GM19467 (cell line): Measurements from ENCODE around the gene DCTD.

Source experiments
- ATAC-seq: cut with Tn5 transposase; IDR thresholded peaks from one replicate; pipeline ENCODE4 v1.9.1; 2021; ENCODE audit warnings: mild to moderate bottlenecking, moderate library complexity; ENCODE audit not compliant: unreplicated experiment

Gene DCTD

GRCh38 chr4:182895791-182896292 lies 21.3 kb downstream of the DCTD start:
- ATAC-seq, result no peak

GRCh38 chr4:182894681-182895275 lies 22.4 kb downstream of the DCTD start:
- ATAC-seq, result no peak

- no peak for ATAC-seq
Measured at GRCh38 chr4:182893474-182894080, 23.6 kb downstream of the DCTD start.

GRCh38 chr4:182893047-182893446 lies 24.1 kb downstream of the DCTD start:
- no peak for ATAC-seq

GRCh38 chr4:182890202-182890601 lies 27.0 kb downstream of the DCTD start:
- ATAC-seq, result no peak

GRCh38 chr4:182888891-182889290 lies 28.3 kb downstream of the DCTD start:
- ATAC-seq, result no peak

- no peak for ATAC-seq
Measured at GRCh38 chr4:182886768-182887167, 30.4 kb downstream of the DCTD start.

GRCh38 chr4:182886205-182886604 lies 31.0 kb downstream of the DCTD start:
- ATAC-seq, result no peak

GRCh38 chr4:182885738-182886077 lies 31.5 kb downstream of the DCTD start:
- ATAC-seq, result no peak

GRCh38 chr4:182885022-182885737 lies 32.0 kb downstream of the DCTD start:
- no peak for ATAC-seq

GRCh38 chr4:182884040-182884439 lies 33.1 kb downstream of the DCTD start:
- no peak for ATAC-seq

- no peak for ATAC-seq
Measured at GRCh38 chr4:182883351-182883750, 33.8 kb downstream of the DCTD start.

- no peak for ATAC-seq
Measured at GRCh38 chr4:182881914-182882313, 35.3 kb downstream of the DCTD start.

GRCh38 chr4:182880387-182881356 lies 36.5 kb downstream of the DCTD start:
- ATAC-seq, result no peak

GRCh38 chr4:182879913-182880312 lies 37.3 kb downstream of the DCTD start:
- no peak for ATAC-seq

- ATAC-seq, result no peak
Measured at GRCh38 chr4:182878633-182879495, 38.3 kb downstream of the DCTD start.

GRCh38 chr4:182877326-182877883 lies 39.8 kb downstream of the DCTD start:
- no peak for ATAC-seq

- no peak for ATAC-seq
Measured at GRCh38 chr4:182876427-182876826, 40.8 kb downstream of the DCTD start.

- no peak for ATAC-seq
Measured at GRCh38 chr4:182875453-182876405, 41.5 kb downstream of the DCTD start.
